Activated T-cell treated with anti-CD3 and anti-CD28 coated beads for 24 hours (primary cell): Measurements from ENCODE around the gene ZFYVE16.
"Not testable (repeated sequence)": the region's sequence is repeated elsewhere in the genome, so short reads cannot be mapped to it uniquely, and the experiment has no call there.

Experiments
- DNase-seq: peaks from one replicate; pipeline ENCODE4 v3.0.0-alpha.2; 2020; ENCODE audit warnings: low read depth

Gene ZFYVE16

DNA sequence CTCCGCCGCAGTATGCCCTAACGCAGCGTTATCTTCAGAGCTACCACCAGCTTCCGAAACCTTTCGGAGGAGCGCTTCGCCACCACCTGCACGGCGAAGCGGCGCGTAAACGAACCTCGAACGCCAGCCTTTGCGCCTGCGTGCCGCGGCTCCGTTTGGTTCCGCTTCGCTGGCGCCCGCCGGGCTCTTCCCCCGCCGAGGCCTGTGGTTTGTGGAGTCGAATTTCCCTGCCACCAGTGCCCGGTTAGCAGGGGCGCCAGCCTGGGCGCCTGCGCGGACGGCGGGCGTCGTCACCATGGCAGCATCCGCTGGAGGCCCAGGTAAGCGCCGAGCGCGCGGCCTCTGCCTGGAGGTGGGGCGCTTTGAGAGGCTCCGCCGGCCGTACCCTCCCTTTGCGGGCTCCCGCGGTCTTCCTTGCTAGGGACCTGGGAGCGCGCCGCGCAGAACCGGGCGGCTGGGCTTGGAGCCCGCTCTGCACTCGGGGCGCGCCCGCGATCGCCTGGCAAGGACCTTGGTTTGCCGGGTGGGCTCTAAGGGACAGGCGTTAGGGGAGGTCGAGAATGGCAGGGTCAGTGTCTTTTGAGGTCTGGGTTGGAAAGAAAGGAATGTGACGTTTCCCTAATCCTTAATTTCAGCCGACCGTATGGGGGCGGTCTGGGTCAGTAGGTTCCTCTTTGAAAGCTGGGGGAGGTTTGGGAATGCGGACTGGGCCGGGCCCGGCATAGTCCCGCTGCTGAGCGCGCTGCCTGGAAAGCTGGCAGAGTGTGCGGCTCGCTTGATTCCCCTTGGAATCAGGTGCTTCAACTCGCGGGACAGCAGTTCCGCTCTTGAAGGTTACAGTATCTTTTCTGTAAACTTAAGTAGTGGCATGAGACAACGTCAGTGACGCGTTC is 80.2 kb downstream of the ZFYVE16 start, which contains the start of gene FAM151B:
TSS of gene FAM151B (plus strand) at position 272 of the 893 bp plus-strand sequence. CDS start at position 296, 24 bp downstream.
- DNase-seq, result peak; percentile 74

DNA sequence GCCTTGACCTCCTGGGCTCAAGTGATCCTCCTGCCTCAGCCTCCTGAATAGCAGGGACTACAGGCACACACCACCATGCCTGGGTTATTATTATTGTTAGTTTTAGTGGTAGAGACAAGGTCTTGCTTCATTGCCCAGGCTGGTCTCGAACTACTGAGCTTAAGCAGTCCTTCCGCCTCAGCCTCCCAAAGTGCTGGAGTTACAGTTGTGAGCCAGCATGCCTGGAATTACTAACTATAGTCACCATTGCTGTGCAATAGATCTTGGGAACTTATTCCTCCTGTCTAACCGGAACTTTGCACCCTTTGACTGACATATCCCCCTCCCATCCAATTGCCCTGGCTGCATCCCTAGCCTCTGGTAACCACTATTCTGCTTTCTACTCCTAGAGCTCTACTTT is 83.4 kb downstream of the ZFYVE16 start:
- DNase-seq, result no peak

DNA sequence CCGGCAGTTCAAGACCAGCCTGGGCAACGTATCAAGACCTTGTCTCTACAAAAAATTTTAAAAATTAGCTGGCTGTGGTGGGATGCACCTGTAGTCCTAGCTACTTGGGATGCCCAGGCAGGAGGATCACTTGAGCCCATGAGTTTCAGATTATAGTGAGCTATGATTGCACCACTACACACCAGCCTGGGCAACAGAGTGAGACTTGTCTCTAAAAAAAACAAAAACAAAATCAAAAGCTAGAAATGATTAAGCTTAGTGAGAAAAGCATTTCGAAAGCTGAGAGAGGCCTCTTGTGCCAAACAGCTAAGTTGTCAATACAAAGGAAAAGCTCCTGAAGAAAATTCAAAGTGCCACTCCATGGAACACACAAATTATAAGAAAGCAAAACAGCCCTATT is 84.9 kb downstream of the ZFYVE16 start:
- DNase-seq, result no peak

DNA sequence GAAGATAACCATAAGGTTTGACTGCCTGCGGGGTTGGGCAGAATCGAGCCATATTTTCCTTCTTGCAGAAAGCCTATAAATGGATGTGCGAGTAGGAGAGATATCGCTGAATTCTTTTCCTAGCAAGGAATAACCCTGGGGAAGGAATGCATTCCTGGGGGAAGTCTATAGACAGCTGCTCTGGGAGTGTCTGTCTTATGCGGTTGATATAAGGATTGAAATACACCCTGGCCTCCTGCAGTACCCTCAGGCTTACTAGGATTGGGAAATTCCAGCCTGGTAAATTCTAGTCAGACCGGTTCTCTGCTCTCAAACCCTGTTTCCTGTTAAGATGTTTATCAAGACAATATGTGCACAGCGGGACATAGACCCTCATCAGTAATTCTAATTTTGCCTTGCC is 85.6 kb downstream of the ZFYVE16 start:
- not testable (repeated sequence) for DNase-seq

DNA sequence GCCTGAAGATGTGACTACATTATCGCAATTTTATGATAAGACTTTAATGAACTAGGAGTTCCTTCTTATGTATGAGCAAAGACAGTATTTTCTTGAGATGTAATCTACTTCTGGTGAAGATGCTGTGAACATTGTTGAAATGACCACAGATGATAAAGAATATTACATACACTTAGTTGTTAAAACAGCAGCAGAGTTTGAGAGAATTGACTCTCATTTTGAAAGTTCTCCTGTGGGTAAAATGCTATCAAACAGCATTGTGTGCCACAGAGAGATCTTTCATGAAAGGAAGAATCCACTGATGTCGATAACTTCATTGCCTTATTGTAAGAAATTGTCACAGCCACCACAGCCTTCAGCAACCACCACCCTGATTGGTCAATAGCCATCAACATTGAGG is 88.0 kb downstream of the ZFYVE16 start:
- DNase-seq, result no peak

DNA sequence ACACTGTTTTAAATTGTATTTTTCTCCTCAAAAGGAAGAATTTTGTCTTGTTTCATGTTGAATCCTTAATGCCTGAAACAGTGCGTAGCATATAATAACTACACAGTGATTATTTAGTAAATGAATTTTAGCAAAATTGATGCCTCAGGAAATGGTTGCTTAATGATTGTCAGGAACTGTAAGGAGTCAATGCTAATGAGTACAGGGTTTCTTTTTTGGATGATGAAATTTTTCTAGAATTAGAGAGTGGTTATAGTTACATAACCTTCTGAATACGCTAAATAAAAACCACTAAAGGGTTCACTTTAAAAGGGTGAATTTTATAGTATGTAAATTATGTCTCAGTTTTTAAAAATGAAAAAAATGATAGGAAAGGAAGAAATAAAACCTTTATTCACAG is 94.9 kb downstream of the ZFYVE16 start:
- no peak for DNase-seq

DNA sequence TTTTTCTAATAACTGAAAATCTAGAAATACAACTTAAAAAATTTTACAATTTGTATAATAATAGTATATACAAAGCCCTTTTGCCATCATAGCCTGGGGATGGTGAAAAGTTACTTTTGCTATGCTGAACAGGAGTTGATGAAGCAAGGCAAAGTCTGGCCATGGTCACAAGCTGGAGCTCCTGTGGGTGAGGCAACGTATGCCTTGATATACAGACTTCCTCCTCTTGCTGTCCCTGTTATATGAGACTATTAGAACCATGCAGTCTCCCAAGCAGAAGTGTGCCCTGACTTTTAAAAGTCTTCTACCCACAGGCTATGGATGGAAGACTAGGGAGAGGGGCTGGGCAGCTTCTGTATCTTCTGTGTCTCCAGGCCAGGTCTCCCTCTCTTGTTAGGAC is 95.8 kb downstream of the ZFYVE16 start:
- DNase-seq, result no peak

DNA sequence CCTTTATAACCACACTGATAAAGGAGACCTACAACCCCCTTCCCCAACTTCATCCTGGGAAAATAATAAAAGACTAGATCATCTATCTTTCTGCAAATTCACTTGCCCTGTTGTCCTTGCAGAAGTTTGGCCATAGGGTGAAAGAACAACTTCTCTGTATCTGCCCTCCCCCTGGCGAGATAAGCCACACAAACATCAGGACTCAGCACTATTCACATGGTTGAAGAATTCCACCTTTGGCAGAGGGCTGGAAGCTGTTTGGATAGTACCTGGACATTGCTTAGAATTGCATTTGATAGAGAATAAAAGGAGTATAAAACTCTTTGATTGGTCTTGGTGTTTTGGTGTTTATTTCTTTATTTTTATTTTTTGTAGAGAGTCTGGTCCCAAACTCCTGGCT is 97.0 kb downstream of the ZFYVE16 start:
- no peak for DNase-seq

DNA sequence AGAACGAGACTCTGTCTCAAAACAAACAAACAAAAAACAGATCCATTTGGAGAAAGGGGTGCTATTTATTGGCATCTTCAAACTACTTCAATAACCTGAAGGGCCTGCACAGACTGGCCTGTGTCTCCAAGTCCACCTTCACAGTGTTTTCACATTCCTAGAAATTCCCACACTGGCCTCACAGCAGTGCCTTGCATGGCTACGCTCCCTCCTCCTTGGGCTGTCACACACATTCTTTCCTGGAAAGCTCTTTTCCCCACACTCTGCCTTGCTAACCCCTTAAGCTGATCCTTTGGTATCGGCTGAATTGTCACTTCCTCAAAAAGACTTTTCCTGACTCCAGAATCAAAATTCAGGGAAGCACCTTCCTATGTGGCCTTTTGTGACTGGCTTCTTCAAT is 99.8 kb downstream of the ZFYVE16 start:
- no peak for DNase-seq

DNA sequence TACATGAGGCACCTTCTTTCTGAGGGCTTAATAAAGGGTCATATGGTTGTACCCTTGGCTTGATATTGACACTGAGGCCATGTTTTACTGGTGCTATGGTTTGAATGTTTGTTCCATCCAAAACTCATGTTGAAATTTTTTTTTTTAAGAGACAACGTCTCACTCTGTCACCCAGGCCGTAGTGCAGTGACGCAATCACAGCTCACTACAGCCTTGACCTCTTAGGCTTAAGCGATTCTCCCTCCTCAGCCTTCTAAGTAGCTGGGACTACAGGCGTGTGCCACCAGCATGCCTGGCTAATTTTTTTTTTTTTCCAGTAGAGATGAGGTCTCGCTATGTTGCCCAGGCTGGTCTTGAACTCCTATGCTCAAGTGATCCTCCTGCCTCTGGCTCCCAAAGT is 101.0 kb downstream of the ZFYVE16 start:
- no peak for DNase-seq

DNA sequence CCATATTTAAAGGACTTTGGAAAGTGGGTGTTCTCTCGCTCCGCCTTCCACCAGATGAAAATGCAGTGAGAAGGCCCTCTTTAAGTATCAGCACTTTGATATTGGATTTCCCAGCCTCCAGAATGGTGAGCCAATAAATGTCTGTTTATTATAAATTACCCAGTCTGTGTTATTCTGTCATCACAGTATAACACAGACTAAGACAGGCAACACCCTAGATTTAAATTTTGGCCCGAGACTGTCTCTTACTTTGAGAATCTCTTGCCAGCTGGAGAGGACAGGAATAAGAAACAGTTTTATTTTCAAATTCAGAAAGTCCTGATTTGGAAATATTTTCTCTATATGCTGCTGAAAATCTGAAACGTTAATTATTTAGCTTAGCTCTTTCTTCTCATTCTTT is 101.5 kb downstream of the ZFYVE16 start:
- DNase-seq, result no peak

DNA sequence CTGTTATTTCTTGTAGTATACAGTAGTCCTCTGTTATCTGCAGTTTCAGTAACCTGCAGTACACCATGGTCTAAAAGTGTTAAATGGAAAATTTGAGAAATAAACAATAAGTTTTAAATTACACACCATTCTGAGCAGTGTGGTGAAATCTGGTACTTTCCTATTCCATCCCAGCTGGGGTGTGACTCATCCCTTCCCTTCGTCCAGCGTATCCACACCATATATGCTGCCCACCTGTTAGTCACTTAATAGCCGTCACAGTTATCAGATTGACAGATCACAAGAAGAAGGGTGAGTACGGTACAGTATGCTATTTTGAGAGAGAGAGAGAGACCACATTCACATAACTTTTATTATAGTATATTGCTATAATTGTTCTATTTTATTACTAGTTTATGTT is 109.0 kb downstream of the ZFYVE16 start:
- no peak for DNase-seq
